Upper lobe of left lung (tissue), 6 donors: ENCODE results near the gene CEP72. TPM values are rescaled to one million over a fixed set of nuclear protein-coding genes. Genes with fewer than 3 reads are reported as not detected.
A peak's percentile ranks its signal among the peaks of the same experiment; 100 is the strongest.

ENCODE experiments used
- ATAC-seq, 2 donors: fragments of 200-7000 bp; cut with Tn5 transposase; one replicate each; pipeline ENCODE4 v1.9.1; 2022; ENCODE audit warnings: mild to moderate bottlenecking in 2 of 2, moderate library complexity in 2 of 2; ENCODE audit not compliant: low FRiP score in 2 of 2
- DNase-seq, 2 donors: peaks; one replicate each; pipeline ENCODE4 v3.0.0-alpha.2; 2019 to 2020
- H3K27ac ChIP-seq, 4 donors: fragments of 200-600 bp; sonication (generic); one replicate each; pipeline ENCODE4 v1.5.1; 2016 to 2019
- H3K27me3 ChIP-seq, 4 donors: fragments of 200-600 bp; sonication (generic); one replicate each; pipeline ENCODE4 v1.5.1; 2017 to 2019
- H3K36me3 ChIP-seq, 4 donors: fragments of 200-600 bp; sonication (generic); one replicate each; pipeline ENCODE4 v1.5.1; 2016 to 2019
- H3K4me1 ChIP-seq, 4 donors: fragments of 200-600 bp; sonication (generic); one replicate each; pipeline ENCODE4 v1.5.1; 2018 to 2019
- H3K4me3 ChIP-seq, 4 donors: fragments of 200-600 bp; sonication (generic); one replicate each; pipeline ENCODE4 v1.5.1; 2017 to 2019; ENCODE audit warnings: mild to moderate bottlenecking in 2 of 4, moderate library complexity in 1 of 4
- H3K9me3 ChIP-seq, 4 donors: fragments of 200-600 bp; sonication (generic); one replicate each; pipeline ENCODE4 v1.5.1; 2018 to 2019
- CTCF ChIP-seq, 6 experiments: fragments of 450-650 bp in 4 of 6; fragments of 200-600 bp in 2 of 6; sonication (generic) in 2 of 6; IDR thresholded peaks; one replicate each; pipeline ENCODE4 v1.5.1; 2016 to 2019; ENCODE audit warnings: antibody characterized with exemption in 6 of 6
- EP300 ChIP-seq, 4 donors: sonication (generic); formaldehyde crosslinking; IDR thresholded peaks; one replicate each; pipeline ENCODE4 v1.5.1; 2017; ENCODE audit warnings: antibody characterized with exemption in 4 of 4, control low read depth in 2 of 4
- POLR2A ChIP-seq, 4 donors: fragments of 450-650 bp; IDR thresholded peaks; one replicate each; pipeline ENCODE4 v1.5.1; 2016 to 2017; ENCODE audit warnings: antibody characterized with exemption in 4 of 4, mild to moderate bottlenecking in 2 of 4
- POLR2AphosphoS5 ChIP-seq, 2 donors: sonication (generic); formaldehyde crosslinking; IDR thresholded peaks; one replicate each; pipeline ENCODE4 v1.5.1; 2017; ENCODE audit warnings: antibody characterized with exemption in 2 of 2
- WGBS, 2 donors: methylation state at CpG; one replicate each; pipeline ENCODE4 v1.1.5; 2017 to 2018; 5-methylcytosine and 5-hydroxymethylcytosine counted together
- total RNA-seq, 6 donors: library from RNA; depleted of rRNA in 4 of 6; stranded (reverse); fragments of >200 nt in 4 of 6; gene quantifications; one replicate each; pipeline versions ENCODE4 v1.1.0 to v1.2.1, GENCODE V29; 2016 to 2021
- donor health status: DM: no; HTN: no; CAD: no; lungs with moderate emphysema.
- donor health status: DM: no; HTN: yes; CAD: no; lungs with severe emphysema.

The CEP72 gene
- total RNA-seq, 6 donors from 2014 or later: 6.8 to 21.0 (median 9.4) TPM

GRCh38 chr5:617896-618295, 5.8 kb downstream of the CEP72 start:
- Histone ChIP-seq H3K36me3 (peaks cover 12 to 35% (median 25%) of the 10 kb centered on the region in 4 donors), H3K4me3 (no peak overlapping the region), H3K9me3 (no peaks in the 10 kb centered on the region), H3K27ac (no peak overlapping the region), H3K27me3 (no peaks in the 10 kb centered on the region), H3K4me1 (peaks cover 3 to 13% (median 6%) of the 10 kb centered on the region in 4 donors)
- peak in 1 of 2 donors; percentile 10 for DNase-seq
- ATAC-seq: no peak
- WGBS, 2 donors: 96% methylated on average over 12 of the region's 12 CpGs
- no peak for TF ChIP-seq POLR2A (IDR thresholded peaks at IDR 0.05)
- TF ChIP-seq CTCF (IDR thresholded peaks at IDR 0.05): no peak
- no peak for TF ChIP-seq POLR2AphosphoS5 (IDR thresholded peaks at IDR 0.05)
- TF ChIP-seq EP300 (IDR thresholded peaks at IDR 0.05): no peak

- DNase-seq (peak in 1 of 2 donors; percentile 8), ATAC-seq (no peak)
- H3K27ac ChIP-seq: no peak overlapping the region
- peaks cover 12 to 35% (median 25%) of the 10 kb centered on the region in 4 donors for H3K36me3 ChIP-seq
- H3K27me3 ChIP-seq: no peaks in the 10 kb centered on the region
- 95% methylated on average over 5 of the region's 5 CpGs for WGBS, 2 donors
- no peak overlapping the region for H3K4me3 ChIP-seq
- H3K9me3 ChIP-seq: no peaks in the 10 kb centered on the region
- H3K4me1 ChIP-seq: peaks cover 0 to 7% (median 3%) of the 10 kb centered on the region in 4 donors
- no peak for TF ChIP-seq CTCF (IDR thresholded peaks at IDR 0.05)
- TF ChIP-seq EP300 (IDR thresholded peaks at IDR 0.05): no peak
- no peak for TF ChIP-seq POLR2A (IDR thresholded peaks at IDR 0.05)
- TF ChIP-seq POLR2AphosphoS5 (IDR thresholded peaks at IDR 0.05): no peak
Observed at GRCh38 chr5:618450-618849, 6.3 kb downstream of the CEP72 start.

- Histone ChIP-seq H3K4me1 (no peaks in the 10 kb centered on the region), H3K27me3 (no peaks in the 10 kb centered on the region), H3K36me3 (peaks cover 12 to 40% (median 27%) of the 10 kb centered on the region in 4 donors), H3K4me3 (no peak overlapping the region), H3K27ac (no peak overlapping the region), H3K9me3 (no peaks in the 10 kb centered on the region)
- DNase-seq: peak; percentile 13 to 41
- 92 to 96% methylated on average over 15 of the region's 16 CpGs for WGBS, 2 donors
- TF ChIP-seq CTCF (IDR thresholded peaks at IDR 0.05) (no peak), POLR2AphosphoS5 (IDR thresholded peaks at IDR 0.05) (no peak), POLR2A (IDR thresholded peaks at IDR 0.05) (no peak), EP300 (IDR thresholded peaks at IDR 0.05) (no peak)
- no peak for ATAC-seq
Observed at GRCh38 chr5:619444-619843, 7.3 kb downstream of the CEP72 start.

- 95 to 97% methylated on average over 11 to 20 of the region's 20 CpGs for WGBS, 2 donors
- ATAC-seq (no peak), DNase-seq (peak; percentile 16 to 41)
- Histone ChIP-seq H3K9me3 (no peaks in the 10 kb centered on the region), H3K4me3 (no peak overlapping the region), H3K27ac (no peak overlapping the region), H3K4me1 (no peaks in the 10 kb centered on the region), H3K36me3 (peaks cover 12 to 47% (median 28%) of the 10 kb centered on the region in 4 donors), H3K27me3 (no peaks in the 10 kb centered on the region)
- no peak for TF ChIP-seq CTCF (IDR thresholded peaks at IDR 0.05)
- TF ChIP-seq POLR2A (IDR thresholded peaks at IDR 0.05): no peak
- no peak for TF ChIP-seq POLR2AphosphoS5 (IDR thresholded peaks at IDR 0.05)
- TF ChIP-seq EP300 (IDR thresholded peaks at IDR 0.05): no peak
Observed at GRCh38 chr5:620152-620551, 8.0 kb downstream of the CEP72 start.

- no peak for TF ChIP-seq CTCF (IDR thresholded peaks at IDR 0.05)
- TF ChIP-seq POLR2AphosphoS5 (IDR thresholded peaks at IDR 0.05): no peak
- no peak for TF ChIP-seq POLR2A (IDR thresholded peaks at IDR 0.05)
- TF ChIP-seq EP300 (IDR thresholded peaks at IDR 0.05): no peak
- Histone ChIP-seq H3K4me1 (no peaks in the 10 kb centered on the region), H3K36me3 (peaks cover 12 to 50% (median 30%) of the 10 kb centered on the region in 4 donors), H3K4me3 (no peak overlapping the region), H3K27ac (no peak overlapping the region), H3K27me3 (no peaks in the 10 kb centered on the region), H3K9me3 (no peaks in the 10 kb centered on the region)
- WGBS, 2 donors: 92 to 95% methylated on average over 6 to 8 of the region's 8 CpGs
- DNase-seq (peak; percentile 10), ATAC-seq (no peak)
Observed at GRCh38 chr5:620586-621180, 8.5 kb downstream of the CEP72 start.
